K562 treated with DMSO at 1 percent for 24 hours (cell line): Measurements from ENCODE around the gene LAMA5. TPM values are rescaled to one million over a fixed set of nuclear protein-coding genes. Genes with fewer than 3 reads are reported as not detected.

Experiments used
- total RNA-seq: library from RNA; unstranded; fragments of 300-600 nt; gene quantifications from 2 replicates; pipeline ENCODE4 v1.2.3, GENCODE V29; 2022; ENCODE audit warnings: low read depth; ENCODE audit not compliant: insufficient read depth

The LAMA5 gene, protein sequence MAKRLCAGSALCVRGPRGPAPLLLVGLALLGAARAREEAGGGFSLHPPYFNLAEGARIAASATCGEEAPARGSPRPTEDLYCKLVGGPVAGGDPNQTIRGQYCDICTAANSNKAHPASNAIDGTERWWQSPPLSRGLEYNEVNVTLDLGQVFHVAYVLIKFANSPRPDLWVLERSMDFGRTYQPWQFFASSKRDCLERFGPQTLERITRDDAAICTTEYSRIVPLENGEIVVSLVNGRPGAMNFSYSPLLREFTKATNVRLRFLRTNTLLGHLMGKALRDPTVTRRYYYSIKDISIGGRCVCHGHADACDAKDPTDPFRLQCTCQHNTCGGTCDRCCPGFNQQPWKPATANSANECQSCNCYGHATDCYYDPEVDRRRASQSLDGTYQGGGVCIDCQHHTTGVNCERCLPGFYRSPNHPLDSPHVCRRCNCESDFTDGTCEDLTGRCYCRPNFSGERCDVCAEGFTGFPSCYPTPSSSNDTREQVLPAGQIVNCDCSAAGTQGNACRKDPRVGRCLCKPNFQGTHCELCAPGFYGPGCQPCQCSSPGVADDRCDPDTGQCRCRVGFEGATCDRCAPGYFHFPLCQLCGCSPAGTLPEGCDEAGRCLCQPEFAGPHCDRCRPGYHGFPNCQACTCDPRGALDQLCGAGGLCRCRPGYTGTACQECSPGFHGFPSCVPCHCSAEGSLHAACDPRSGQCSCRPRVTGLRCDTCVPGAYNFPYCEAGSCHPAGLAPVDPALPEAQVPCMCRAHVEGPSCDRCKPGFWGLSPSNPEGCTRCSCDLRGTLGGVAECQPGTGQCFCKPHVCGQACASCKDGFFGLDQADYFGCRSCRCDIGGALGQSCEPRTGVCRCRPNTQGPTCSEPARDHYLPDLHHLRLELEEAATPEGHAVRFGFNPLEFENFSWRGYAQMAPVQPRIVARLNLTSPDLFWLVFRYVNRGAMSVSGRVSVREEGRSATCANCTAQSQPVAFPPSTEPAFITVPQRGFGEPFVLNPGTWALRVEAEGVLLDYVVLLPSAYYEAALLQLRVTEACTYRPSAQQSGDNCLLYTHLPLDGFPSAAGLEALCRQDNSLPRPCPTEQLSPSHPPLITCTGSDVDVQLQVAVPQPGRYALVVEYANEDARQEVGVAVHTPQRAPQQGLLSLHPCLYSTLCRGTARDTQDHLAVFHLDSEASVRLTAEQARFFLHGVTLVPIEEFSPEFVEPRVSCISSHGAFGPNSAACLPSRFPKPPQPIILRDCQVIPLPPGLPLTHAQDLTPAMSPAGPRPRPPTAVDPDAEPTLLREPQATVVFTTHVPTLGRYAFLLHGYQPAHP (N-terminal part only)
- total RNA-seq: 39.7 and 48.4 TPM in 2 replicates

DNA sequence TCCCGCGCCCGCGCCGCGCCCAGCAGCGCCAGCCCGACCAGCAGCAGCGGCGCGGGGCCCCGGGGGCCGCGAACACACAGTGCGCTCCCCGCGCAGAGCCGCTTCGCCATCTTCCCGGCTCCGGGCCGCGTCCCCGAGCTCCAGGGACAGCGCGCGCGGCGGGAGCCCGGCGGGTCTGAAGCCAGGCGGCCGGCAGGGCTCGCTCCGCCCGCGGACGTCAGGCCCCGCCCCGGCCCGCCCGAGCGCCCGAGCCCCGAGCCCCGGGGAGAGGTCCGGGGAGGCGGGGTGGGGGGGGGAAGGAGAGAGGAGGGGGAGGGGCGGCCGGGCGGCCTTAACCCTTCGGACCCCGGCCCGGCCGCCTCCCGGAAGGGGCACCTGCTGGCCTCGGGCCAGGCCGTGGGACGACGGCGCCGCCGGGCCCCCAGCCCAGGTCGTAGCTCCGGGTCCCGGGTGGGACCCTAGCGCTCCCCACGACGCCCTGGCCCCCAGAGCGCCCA lies at the start of gene LAMA5:
Gene LAMA5 (minus strand): TSS at position 177 of the 497 bp plus-strand sequence. CDS start 67 bp downstream, at position 110.

DNA sequence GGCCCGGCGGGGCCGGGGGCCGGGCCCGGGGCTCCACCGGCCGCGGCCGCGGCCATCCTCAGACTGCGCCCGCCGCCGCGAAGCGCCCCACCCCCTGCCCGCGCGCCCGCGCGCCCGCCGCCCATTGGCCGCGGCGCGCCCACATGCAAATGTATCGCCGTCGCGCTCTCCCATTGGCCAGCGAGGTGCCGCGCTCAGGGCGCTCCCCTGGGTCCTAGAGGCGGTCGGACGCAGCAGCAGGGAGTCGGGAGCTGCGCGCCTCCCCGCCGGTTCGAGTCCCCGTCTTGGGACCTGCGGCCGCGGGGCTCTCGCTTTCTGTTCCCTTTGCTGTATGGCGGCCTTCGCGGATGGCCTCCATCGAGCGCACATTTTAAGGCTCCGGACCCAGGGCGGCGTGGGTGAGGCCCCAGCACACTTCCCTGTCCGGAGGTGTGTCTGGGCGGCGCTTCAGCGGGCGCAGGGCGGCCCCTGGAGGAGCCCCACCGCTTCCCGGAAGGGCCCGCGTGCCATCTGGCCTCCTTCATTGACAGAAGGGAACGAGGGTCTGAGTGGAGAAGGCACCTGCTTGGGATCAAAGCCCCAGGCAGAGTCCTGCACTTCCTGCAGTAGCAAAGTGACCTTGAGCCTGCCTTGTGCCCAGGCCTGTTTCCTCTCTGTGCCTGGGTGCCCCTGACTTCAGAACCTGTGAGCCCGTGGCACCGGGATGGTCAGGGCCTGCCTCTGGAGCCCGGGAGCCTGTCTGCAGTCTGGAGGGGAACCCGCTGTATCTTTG lies 40.3 kb upstream of the LAMA5 start, which contains the start of gene CABLES2:
Gene CABLES2 (minus strand): TSS at position 65 of the 772 bp plus-strand sequence. CDS start 9 bp downstream, at position 56.

DNA sequence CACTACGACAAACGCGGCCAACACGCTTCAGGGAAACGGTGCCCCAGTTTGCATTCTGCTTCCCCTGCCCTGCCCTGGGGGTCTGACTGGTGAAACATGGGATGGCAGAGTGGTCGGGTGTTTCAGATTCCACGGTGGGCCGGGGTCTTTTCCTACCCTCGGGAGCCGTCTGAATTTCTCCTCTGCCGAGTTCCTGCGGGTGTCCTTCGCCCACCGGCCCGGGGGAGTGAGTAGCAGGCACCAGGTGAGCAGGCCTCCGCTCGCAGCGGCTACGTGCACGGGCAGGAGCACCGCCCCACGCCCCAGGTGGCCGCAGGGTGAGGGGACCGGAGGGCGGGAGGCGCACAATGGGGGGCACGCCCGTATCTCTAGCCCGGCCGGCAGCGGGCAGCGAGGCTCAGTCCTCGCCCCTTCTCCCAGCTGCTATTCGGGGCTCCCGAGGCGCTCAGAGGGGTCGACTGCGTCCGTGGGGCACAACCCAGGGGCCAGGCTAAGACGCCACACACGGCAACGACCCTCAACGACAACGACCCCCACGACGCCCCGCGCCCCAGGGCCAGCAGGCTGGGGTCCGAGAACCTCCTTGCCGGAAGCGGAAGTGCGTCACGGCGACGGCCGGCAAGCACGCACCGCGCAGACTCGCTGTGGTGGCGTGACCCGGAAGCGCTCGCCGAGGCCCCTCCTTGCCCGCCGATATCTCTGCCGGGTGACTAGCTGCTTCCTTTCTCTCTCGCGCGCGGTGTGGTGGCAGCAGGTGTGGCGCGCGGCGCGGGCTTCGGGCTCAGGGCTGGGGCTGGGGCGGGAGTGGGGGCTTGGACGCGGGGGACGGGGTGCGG lies 19.5 kb upstream of the LAMA5 start, which contains the start of gene RPS21:
Gene RPS21 (plus strand): TSS at position 721 of the 836 bp plus-strand sequence. CDS start 236 bp downstream, outside the sequence.

DNA sequence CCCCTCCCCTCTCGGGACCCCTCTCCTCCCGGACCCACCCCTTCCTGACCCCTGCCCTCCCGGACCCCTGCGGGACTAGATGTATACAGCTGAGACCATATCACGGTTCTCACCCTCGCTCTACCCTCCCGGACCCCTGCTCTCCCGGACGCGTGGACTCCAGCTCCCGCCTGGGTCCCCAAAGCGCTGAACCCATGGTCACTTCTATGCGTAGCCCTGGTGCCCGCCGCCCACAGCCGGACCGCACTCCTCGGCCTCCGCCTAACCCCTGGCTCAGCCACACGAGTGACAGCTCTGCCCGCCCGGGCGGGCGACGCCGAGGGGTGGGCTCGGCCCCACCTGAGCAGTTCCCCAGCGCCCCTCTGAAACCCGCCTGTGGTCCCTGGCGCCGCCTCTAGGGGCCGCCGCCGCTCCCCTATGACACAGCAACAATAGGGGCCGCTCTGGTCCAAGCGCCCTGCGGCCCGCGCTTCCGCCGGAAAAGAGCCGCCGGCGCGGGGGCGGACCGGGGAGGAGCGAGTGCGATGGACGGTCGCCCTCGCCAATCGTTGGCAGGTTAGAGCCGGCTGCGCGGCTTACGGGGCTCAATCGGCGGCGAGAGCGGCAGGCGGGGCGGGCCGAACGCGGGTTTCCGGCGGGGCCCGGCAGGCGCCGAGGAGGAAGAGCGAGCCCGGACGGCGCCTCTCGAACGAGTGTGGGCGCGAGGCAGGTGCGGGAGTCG lies 64.6 kb downstream of the LAMA5 start, which contains the start of gene ADRM1:
Gene ADRM1 (plus strand): TSS at position 657 of the 721 bp plus-strand sequence. CDS start 572 bp downstream, outside the sequence.

Other genes with a start within 250 kb of the LAMA5 start
- 40.9 and 41.8 TPM in 2 replicates for gene LSM14B, start 244.8 kb downstream of the LAMA5 start, total RNA-seq
- gene PSMA7, start 223.9 kb downstream of the LAMA5 start, total RNA-seq: 536 and 541 TPM in 2 replicates
- 11.8 and 12.9 TPM in 2 replicates for gene SS18L1, start 223.5 kb downstream of the LAMA5 start, total RNA-seq
- gene MTG2, start 184.3 kb downstream of the LAMA5 start, total RNA-seq: 44.1 and 46.3 TPM in 2 replicates
- gene HRH3, start 147.0 kb downstream of the LAMA5 start, total RNA-seq: not detected in 2 replicates
- gene OSBPL2, start 128.8 kb downstream of the LAMA5 start, total RNA-seq: 21.7 and 22.9 TPM in 2 replicates
- 247 and 260 TPM in 2 replicates for gene ADRM1, start 64.3 kb downstream of the LAMA5 start, total RNA-seq
- gene RPS21, start 19.8 kb upstream of the LAMA5 start, total RNA-seq: 7,545 and 7,823 TPM in 2 replicates
- 12.3 and 13.0 TPM in 2 replicates for gene CABLES2, start 40.0 kb upstream of the LAMA5 start, total RNA-seq
- not detected in 2 replicates for gene RBBP8NL, start 60.2 kb upstream of the LAMA5 start, total RNA-seq
- 0.22 and 0.79 TPM in 2 replicates for gene GATA5, start 108.7 kb upstream of the LAMA5 start, total RNA-seq